Panc1 (cell line): Measurements from ENCODE around the gene PLCB4. TPM values are rescaled to one million over a fixed set of nuclear protein-coding genes. Genes with fewer than 3 reads are reported as not detected.

Source experiments
- ATAC-seq: fragments of 200-7000 bp; cut with Tn5 transposase; 2 replicates; pipeline ENCODE4 v1.9.1; 2020; ENCODE audit warnings: mild to moderate bottlenecking, moderate library complexity
- BruUV-seq: library from RNA; stranded (reverse); fragments of 400-500 nt; replicated peaks from 2 replicates; lab custom pipeline; 2021; lab: Mats Ljungman, UMichigan
- CTCF ChIA-PET: fragments of 300-600 bp; sonication (Branson Sonifier 250); formaldehyde crosslinking; loops from one replicate; lab custom pipeline; 2022; ENCODE audit warnings: antibody characterized with exemption; lab: Charles Lee
- POLR2A ChIA-PET: fragments of 300-600 bp; sonication (Branson Sonifier 250); formaldehyde crosslinking; loops from one replicate; lab custom pipeline; 2022; ENCODE audit warnings: antibody characterized with exemption; lab: Charles Lee
- DNase-seq: peaks from one replicate; pipeline ENCODE4 v3.0.0-alpha.2; 2010; ENCODE audit warnings: low read depth, low spot score
- H3K27ac ChIP-seq: 2 replicates; pipeline ENCODE4 v1.5.1; 2011; ENCODE audit warnings: mild to moderate bottlenecking, low read length, inconsistent platforms
- H3K27me3 ChIP-seq: fragments of 200-500 bp; sonication (Bioruptor generic); 2 replicates; pipeline ENCODE4 v1.6.0; 2014; ENCODE audit warnings: low read length, inconsistent platforms; ENCODE audit not compliant: control insufficient read depth, insufficient read depth
- H3K36me3 ChIP-seq: fragments of 200-500 bp; sonication (Bioruptor generic); 2 replicates; pipeline ENCODE4 v1.5.1; 2014; ENCODE audit warnings: inconsistent platforms, mild to moderate bottlenecking, low read length, moderate library complexity; ENCODE audit not compliant: control insufficient read depth, insufficient read depth
- H3K4me1 ChIP-seq: 2 replicates; pipeline ENCODE4 v1.5.1; 2011; ENCODE audit warnings: inconsistent platforms, mild to moderate bottlenecking, low read length, moderate library complexity; ENCODE audit not compliant: control insufficient read depth, insufficient read depth
- H3K4me3 ChIP-seq, 2 experiments: 2 replicates each; pipeline ENCODE4 v1.5.1; 2011 to 2012; ENCODE audit warnings: low read depth in 2 of 2, low read length in 2 of 2, mild to moderate bottlenecking in 2 of 2, inconsistent platforms in 1 of 2, moderate library complexity in 1 of 2
- H3K9me3 ChIP-seq: fragments of 200-500 bp; sonication (Bioruptor generic); 2 replicates; pipeline ENCODE4 v1.5.1; 2014; ENCODE audit warnings: low read depth, mild to moderate bottlenecking, inconsistent platforms, low read length, moderate library complexity; ENCODE audit not compliant: control insufficient read depth, insufficient read depth
- CTCF ChIP-seq: fragments of 450-650 bp; IDR thresholded peaks from 2 replicates; pipeline ENCODE4 v1.5.1; 2017; ENCODE audit warnings: mild to moderate bottlenecking
- POLR2AphosphoS5 ChIP-seq: IDR thresholded peaks from 2 replicates; pipeline ENCODE4 v1.6.1; 2012; ENCODE audit warnings: mild to moderate bottlenecking, low read depth, low read length, moderate library complexity
- REST ChIP-seq, 2 experiments: IDR thresholded peaks; 2 replicates each; pipeline ENCODE4 v1.6.1; 2011 to 2012; ENCODE audit warnings: low read depth in 2 of 2, control low read depth in 1 of 2, low read length in 1 of 2, mild to moderate bottlenecking in 1 of 2, moderate library complexity in 1 of 2; ENCODE audit not compliant: insufficient read depth in 1 of 2
- SIN3A ChIP-seq: IDR thresholded peaks from 2 replicates; pipeline ENCODE4 v1.6.1; 2012; ENCODE audit warnings: low read depth, mild to moderate bottlenecking, low read length, moderate library complexity, borderline replicate concordance; ENCODE audit not compliant: insufficient read depth
- TCF7L2 ChIP-seq: IDR thresholded peaks from 2 replicates; pipeline ENCODE4 v1.6.1; 2011; ENCODE audit warnings: mild to moderate bottlenecking, low read depth, low read length, inconsistent platforms
- in situ Hi-C: cut with HindIII; loops from 2 replicates; pipeline ENCODE4 v1.10.0; 2016; ENCODE audit warnings: low sequenced_read_pairs, low pct_unique_long_range_greater_than_20kb
- intact Hi-C: fragments of 100-400 bp; cut with micrococcal nuclease; formaldehyde crosslinking; loops from one replicate; pipeline ENCODE4 v1.10.0; 2022; ENCODE audit not compliant: unreplicated experiment
- total RNA-seq: library from RNA; stranded (reverse); gene quantifications from one replicate; pipeline ENCODE4 v1.2.1, GENCODE V29; 2021; ENCODE audit not compliant: unreplicated experiment

PLCB4 gene
- total RNA-seq, 1 experiment from 2014 or later = 1.5 TPM

- Histone ChIP-seq H3K4me3 (no peak overlapping the region), H3K36me3 (no peaks in the 10 kb centered on the region), H3K4me1 (no peaks in the 10 kb centered on the region), H3K9me3 (no peaks in the 10 kb centered on the region), H3K27me3 (no peaks in the 10 kb centered on the region), H3K27ac (no peak overlapping the region)
- ChIA-PET CTCF (no interaction called here), POLR2A (no interaction called here)
- TF ChIP-seq SIN3A (no peak), POLR2AphosphoS5 (no peak), TCF7L2 (no peak), CTCF (no peak)
- ATAC-seq = no peak
- no TSS peak for BruUV-seq
- intact Hi-C loops = no loop called here
- in situ Hi-C loops = no loop called here
- DNase-seq = no peak
Measured at GRCh38 chr20:9329355-9330101, 260.6 kb downstream of the PLCB4 start.

GRCh38 chr20:9330151-9330550 is 261.3 kb downstream of the PLCB4 start:
- Histone ChIP-seq H3K4me1 (no peaks in the 10 kb centered on the region), H3K4me3 (no peak overlapping the region), H3K27ac (no peak overlapping the region), H3K9me3 (no peaks in the 10 kb centered on the region), H3K36me3 (no peaks in the 10 kb centered on the region), H3K27me3 (no peaks in the 10 kb centered on the region)
- in situ Hi-C loops (no loop called here), intact Hi-C loops (no loop called here)
- ATAC-seq = no peak
- no peak for TF ChIP-seq SIN3A
- POLR2A ChIA-PET = no interaction called here
- no peak for DNase-seq
- BruUV-seq = no TSS peak
- CTCF ChIA-PET = no interaction called here

GRCh38 chr20:9331707-9332435 is 263.0 kb downstream of the PLCB4 start:
- in situ Hi-C loops = no loop called here
- DNase-seq = no peak
- BruUV-seq = no TSS peak

More at GRCh38 chr20:9331707-9332435, 263.0 kb downstream of the PLCB4 start:
- no peak for ATAC-seq
- TF ChIP-seq POLR2AphosphoS5 (no peak), REST (IDR thresholded peaks at IDR 0.05; ENCODE audit: insufficient read depth in 1 of 2, low read depth in 2 of 2, low read length in 1 of 2) (no peak), TCF7L2 (no peak), SIN3A (no peak), CTCF (no peak)
- Histone ChIP-seq H3K27me3 (no peaks in the 10 kb centered on the region), H3K27ac (no peak overlapping the region), H3K4me1 (no peaks in the 10 kb centered on the region), H3K4me3 (no peak overlapping the region), H3K36me3 (no peaks in the 10 kb centered on the region), H3K9me3 (no peaks in the 10 kb centered on the region)
- CTCF ChIA-PET = no interaction called here
- intact Hi-C loops = no loop called here
- POLR2A ChIA-PET = no interaction called here
